Heart right ventricle (tissue), 16 donors: ENCODE data around the gene MRE11. TPM values are rescaled to one million over a fixed set of nuclear protein-coding genes. Genes with fewer than 3 reads are reported as not detected.
"Not testable (repeated sequence)": the region's sequence is repeated elsewhere in the genome, so short reads cannot be mapped to it uniquely, and the experiment has no call there.

Experiments
- ATAC-seq, 8 donors: fragments of 200-7000 bp; cut with Tn5 transposase; one replicate each; pipeline ENCODE4 v1.9.1; 2020; ENCODE audit warnings: mild to moderate bottlenecking in 8 of 8, moderate library complexity in 8 of 8, moderate number of reproducible peaks in 1 of 8
- DNase-seq, 2 donors: peaks; one replicate each; pipeline ENCODE4 v3.0.0-alpha.2; 2020
- H3K27ac ChIP-seq, 10 donors: fragments of 200-600 bp; sonication (generic) in 2 of 10; one replicate each; pipeline versions ENCODE4 v1.5.0 to v1.8.0; 2020 to 2022; ENCODE audit warnings: mild to moderate bottlenecking in 3 of 10
- H3K27me3 ChIP-seq, 7 donors: fragments of 200-600 bp; one replicate each; pipeline ENCODE4 v1.8.0; 2021 to 2022; ENCODE audit warnings: mild to moderate bottlenecking in 2 of 7
- H3K36me3 ChIP-seq, 9 donors: fragments of 200-600 bp; sonication (generic) in 1 of 9; one replicate each; pipeline versions ENCODE4 v1.5.0 to v1.8.0; 2020 to 2022; ENCODE audit warnings: mild to moderate bottlenecking in 2 of 9
- H3K4me1 ChIP-seq, 9 donors: fragments of 200-600 bp; sonication (generic) in 1 of 9; one replicate each; pipeline versions ENCODE4 v1.5.0 to v1.8.0; 2020 to 2022; ENCODE audit warnings: mild to moderate bottlenecking in 4 of 9
- H3K4me3 ChIP-seq, 10 donors: fragments of 200-600 bp; sonication (generic) in 2 of 10; one replicate each; pipeline versions ENCODE4 v1.5.0 to v1.8.0; 2020 to 2022; ENCODE audit warnings: mild to moderate bottlenecking in 7 of 10, moderate library complexity in 2 of 10
- H3K9me3 ChIP-seq, 11 donors: fragments of 200-600 bp in 10 of 11; sonication (generic) in 2 of 11; one replicate each; pipeline versions ENCODE4 v1.5.0 to v1.8.0; 2013 to 2022; ENCODE audit warnings: mild to moderate bottlenecking in 2 of 11, control low read depth in 1 of 11, moderate library complexity in 1 of 11
- WGBS, 2 donors: extraction: QIAGEN DNeasy Blood & Tissue Kit; methylation state at CpG; one replicate each; pipeline ENCODE4 v1.1.7; 2013; ENCODE audit warnings: inconsistent platforms in 1 of 2; 5-methylcytosine and 5-hydroxymethylcytosine counted together
- intact Hi-C, 10 donors: fragments of 100-400 bp; cut with DNase I; formaldehyde crosslinking; loops; one replicate each; pipeline versions ENCODE4 v1.11.1 to v1.14.2; 2022
- polyA plus RNA-seq, 2 donors: library from polyadenylated mRNA; stranded (reverse); fragments of 200-250 nt; gene quantifications; one replicate each; pipeline ENCODE4 v1.2.3, GENCODE V29; 2013
- total RNA-seq, 10 donors: library from RNA; stranded (reverse); fragmentation: NEBNext Ultra II Directional in 3 of 10; extraction: Animal tissue kit (Norgen Biotek cat#: 25700) in 3 of 10; gene quantifications; one replicate each; pipeline versions ENCODE4 v1.2.1 to v1.2.4, GENCODE V29; 2021 to 2023
- TF ChIP-seq, protein P1 (sequence below), 9 donors: fragments of 200-600 bp; sonication (generic) in 2 of 9; IDR thresholded peaks; one replicate each; pipeline versions ENCODE4 v1.5.0 to v1.8.0; 2021 to 2022; ENCODE audit warnings: antibody characterized with exemption in 9 of 9, mild to moderate bottlenecking in 5 of 9, moderate library complexity in 1 of 9
- donor health status: Arrhythmogenic right ventricular cardiomyopathy.
- donor health status: ischemic (EF 13 %, LVEDD 7.1; RV severe dilation, severe dysfunction).
- donor health status: healthy with polysubstance abuse.
- donor health status: DM: no; HTN: yes; CAD: no.
- donor health status: DM: no; HTN: no; CAD: no.
- donor health status: ischemic (EF 25% LVEDD 6.9; RV normal size, moderate dysfunction).
- donor health status: ischemic (EF 25% LVEDD 5.7; RV mildly dilated, moderate dysfunction).
- donor health status: healthy.
- donor health status: DM: yes; HTN: yes; CAD: no.
- donor health status: Ischemic cardiomyopathy.
- donor health status: ischemic (EF 35%, LVEDD 5.7; RV mildly dilated, moderate dysfunction).
- donor health status: nonischemic (EF 11% LVEDD 7.7; RV severe dilation, severe dysfunction).
- donor health status: DM: yes; HTN: yes; CAD: no.
- donor health status: PGD.
- donor health status: ischemic (EF 29% LVEDD 5.4; RV normal size, mild dysfunction).
- donor health status: nonischemic (EF 23%, LVEDD 6.1; RV moderate dilation, normal function).

Gene MRE11
- total and polyA plus RNA-seq, 12 donors: 3.3 to 11.2 (median 7.9) TPM

DNA sequence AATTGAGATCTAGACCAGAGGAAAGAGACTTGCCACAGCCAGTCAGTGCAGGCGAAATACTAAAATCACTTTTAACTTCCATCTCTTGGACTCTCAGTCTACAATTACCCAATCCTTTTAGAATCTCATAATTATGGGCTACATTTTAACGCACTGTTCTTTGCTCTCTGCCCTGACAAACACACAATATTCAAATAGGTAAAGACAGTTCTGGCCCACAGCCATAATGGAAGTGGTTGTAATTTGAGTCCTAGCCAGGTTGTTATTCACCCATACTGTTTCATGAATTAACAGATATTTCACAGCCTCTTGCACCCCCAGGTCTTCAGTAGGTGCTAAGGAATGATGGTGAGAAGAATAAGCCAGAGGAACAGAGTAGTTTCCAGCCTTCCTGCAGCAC, 19.4 kb upstream of the MRE11 start:
- intact Hi-C loops: no loop called here
- ATAC-seq: no peak
- no peak overlapping the region for H3K4me3 ChIP-seq
- H3K27ac ChIP-seq: no peak overlapping the region
- DNase-seq: no peak
- H3K36me3 ChIP-seq: no peaks in the 10 kb centered on the region
- TF ChIP-seq, protein P1, sequence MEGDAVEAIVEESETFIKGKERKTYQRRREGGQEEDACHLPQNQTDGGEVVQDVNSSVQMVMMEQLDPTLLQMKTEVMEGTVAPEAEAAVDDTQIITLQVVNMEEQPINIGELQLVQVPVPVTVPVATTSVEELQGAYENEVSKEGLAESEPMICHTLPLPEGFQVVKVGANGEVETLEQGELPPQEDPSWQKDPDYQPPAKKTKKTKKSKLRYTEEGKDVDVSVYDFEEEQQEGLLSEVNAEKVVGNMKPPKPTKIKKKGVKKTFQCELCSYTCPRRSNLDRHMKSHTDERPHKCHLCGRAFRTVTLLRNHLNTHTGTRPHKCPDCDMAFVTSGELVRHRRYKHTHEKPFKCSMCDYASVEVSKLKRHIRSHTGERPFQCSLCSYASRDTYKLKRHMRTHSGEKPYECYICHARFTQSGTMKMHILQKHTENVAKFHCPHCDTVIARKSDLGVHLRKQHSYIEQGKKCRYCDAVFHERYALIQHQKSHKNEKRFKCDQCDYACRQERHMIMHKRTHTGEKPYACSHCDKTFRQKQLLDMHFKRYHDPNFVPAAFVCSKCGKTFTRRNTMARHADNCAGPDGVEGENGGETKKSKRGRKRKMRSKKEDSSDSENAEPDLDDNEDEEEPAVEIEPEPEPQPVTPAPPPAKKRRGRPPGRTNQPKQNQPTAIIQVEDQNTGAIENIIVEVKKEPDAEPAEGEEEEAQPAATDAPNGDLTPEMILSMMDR (IDR thresholded peaks at IDR 0.05): no peak
- no peaks in the 10 kb centered on the region for H3K9me3 ChIP-seq
- H3K4me1 ChIP-seq: peaks cover 0 to 13% (median 5%) of the 10 kb centered on the region in 9 donors
- H3K27me3 ChIP-seq: peaks cover 0 to 15% (median 6%) of the 10 kb centered on the region in 7 donors
- WGBS, 2 donors: 72 to 84% methylated on average over 2 of the region's 2 CpGs

DNA sequence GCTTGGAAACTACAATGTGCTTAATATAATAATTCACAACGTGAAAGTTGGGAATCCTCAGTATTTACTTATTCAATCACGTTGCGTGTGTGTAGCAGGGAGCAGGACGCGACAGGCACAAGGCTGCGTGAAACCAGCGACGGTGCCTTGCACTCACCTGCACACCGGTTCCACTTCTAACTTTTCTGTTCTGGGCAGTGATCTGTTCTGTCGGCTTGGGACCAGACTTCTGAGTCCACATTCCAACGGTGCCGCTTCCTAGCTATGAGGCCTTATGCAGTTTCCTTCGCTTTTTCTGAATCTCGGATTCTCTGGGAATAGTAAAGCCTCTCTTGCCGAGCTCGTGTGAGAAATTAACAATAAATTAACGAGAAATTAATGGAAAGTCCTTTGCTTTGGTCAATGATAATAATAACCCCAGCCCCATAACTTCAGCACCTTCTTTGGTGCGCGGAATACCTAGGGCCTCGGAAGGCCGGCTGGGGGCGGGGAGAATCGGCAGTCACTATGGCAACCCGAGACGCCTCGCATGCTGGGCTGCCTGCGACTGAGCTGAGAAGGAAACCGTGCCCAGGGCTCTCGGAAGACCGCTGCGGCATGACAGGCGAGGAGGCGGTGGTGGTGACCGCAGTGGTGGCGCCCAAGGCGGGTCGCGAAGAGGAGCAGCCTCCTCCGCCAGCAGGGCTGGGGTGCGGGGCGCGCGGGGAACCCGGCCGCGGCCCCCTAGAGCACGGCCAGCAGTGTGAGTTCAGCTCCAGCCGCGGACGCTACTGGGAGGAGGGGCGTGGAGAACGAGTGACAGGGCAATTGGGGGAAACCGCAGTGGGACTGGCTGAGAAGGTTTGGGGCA, 18.5 kb upstream of the MRE11 start, which contains the start of gene C11orf97:
Gene C11orf97 (plus strand): TSS at position 530 of the 850 bp plus-strand sequence. CDS start 68 bp downstream, at position 598.
- TF ChIP-seq, protein P1 (IDR thresholded peaks at IDR 0.05): no peak
- Histone ChIP-seq H3K36me3 (no peaks in the 10 kb centered on the region), H3K27me3 (peaks cover 0 to 15% (median 6%) of the 10 kb centered on the region in 7 donors), H3K4me3 (peak within 1 kb of the TSS; percentile 18 to 66 (median 57)), H3K4me1 (peaks cover 0 to 13% (median 5%) of the 10 kb centered on the region in 9 donors), H3K9me3 (no peaks in the 10 kb centered on the region), H3K27ac (no peak within 1 kb of the TSS)
- intact Hi-C loops: no loop called here
- ATAC-seq (peak; percentile 70 to 87 (median 76)), DNase-seq (peak; percentile 45 to 61)
- WGBS, 2 donors: 15 to 17% methylated on average over 53 of the region's 53 CpGs

DNA sequence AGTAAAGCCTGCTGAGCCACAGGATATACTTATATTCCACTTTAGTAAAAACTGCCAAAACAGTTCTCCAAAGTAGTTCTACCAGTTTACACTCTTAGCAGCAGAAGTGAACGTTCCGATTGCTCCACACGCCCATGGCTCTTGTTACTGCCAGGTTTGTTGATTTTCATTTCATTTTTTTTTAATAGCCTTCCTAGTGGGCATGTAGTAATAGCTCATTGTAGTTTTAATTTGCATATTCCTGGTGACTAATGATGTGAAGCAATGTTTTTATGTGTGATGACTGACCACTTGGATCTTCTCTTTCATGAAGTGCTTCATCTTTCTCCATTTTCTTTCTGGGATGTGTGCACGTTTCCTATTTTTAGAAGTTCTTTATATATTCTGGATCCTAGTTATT, 13.8 kb upstream of the MRE11 start:
- H3K27me3 ChIP-seq: peaks cover 0 to 8% (median 0%) of the 10 kb centered on the region in 7 donors
- DNase-seq: no peak
- H3K4me1 ChIP-seq: peaks cover 0 to 8% (median 5%) of the 10 kb centered on the region in 9 donors
- peaks cover 0 to 3% (median 0%) of the 10 kb centered on the region in 9 donors for H3K36me3 ChIP-seq
- intact Hi-C loops: loop anchor here in 2 of 10 donors (5.0 to 10.0 kb wide), 2 partner anchors 613 to 615 kb away; no protein-coding TSS in a partner anchor
- no peaks in the 10 kb centered on the region for H3K9me3 ChIP-seq
- H3K4me3 ChIP-seq: no peak overlapping the region
- no peak for ATAC-seq
- no peak overlapping the region for H3K27ac ChIP-seq
- 66 to 67% methylated on average over 4 of the region's 4 CpGs for WGBS, 2 donors
- TF ChIP-seq, protein P1 (IDR thresholded peaks at IDR 0.05): no peak

DNA sequence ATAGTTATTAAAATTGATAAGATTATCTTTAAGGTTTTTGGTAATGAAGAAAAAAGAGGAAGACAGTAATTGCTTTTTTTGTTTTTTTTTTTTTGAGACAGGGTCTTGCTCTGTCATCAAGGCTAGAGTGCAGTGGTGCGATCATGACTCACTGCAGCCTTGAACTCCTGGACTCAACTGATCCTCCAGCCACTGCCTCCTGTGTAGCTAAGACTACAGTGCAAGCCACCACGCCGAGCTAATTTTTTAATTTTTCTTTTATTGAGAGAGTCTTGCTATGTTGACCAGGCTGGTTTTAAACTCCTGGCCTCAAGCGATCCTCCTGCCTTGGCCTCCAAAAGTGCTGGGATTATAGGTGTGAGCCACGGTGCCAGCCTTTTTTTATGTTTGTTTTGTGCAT, 12.9 kb upstream of the MRE11 start:
- H3K9me3 ChIP-seq, H3K4me3 ChIP-seq, H3K27me3 ChIP-seq, ATAC-seq, DNase-seq, H3K27ac ChIP-seq, H3K4me1 ChIP-seq: not testable (repeated sequence)
- 88 to 91% methylated on average over 5 of the region's 5 CpGs for WGBS, 2 donors
- intact Hi-C loops: loop anchor here in 2 of 10 donors (5.0 to 10.0 kb wide), 2 partner anchors 612 to 614 kb away; no protein-coding TSS in a partner anchor
- H3K36me3 ChIP-seq: peaks cover 0 to 13% (median 0%) of the 10 kb centered on the region in 9 donors
